SJSA1 (cell line): ENCODE measurements around the gene MOB3B. TPM values are rescaled to one million over a fixed set of nuclear protein-coding genes. Genes with fewer than 3 reads are reported as not detected.

Experiments used
- DNase-seq, 2 experiments: peaks; one replicate each; pipeline ENCODE4 v3.0.0-alpha.2; 2015 to 2020; ENCODE audit warnings: low spot score in 2 of 2, low read depth in 1 of 2
- H3K27ac ChIP-seq: fragments of 250-450 bp; sonication (Bioruptor Pico); 2 replicates; pipeline ENCODE4 v1.5.1; 2020; ENCODE audit warnings: mild to moderate bottlenecking, moderate library complexity
- H3K27me3 ChIP-seq: fragments of 250-450 bp; sonication (Bioruptor Pico); replicated peaks from 2 replicates; pipeline ENCODE4 v1.5.1; 2020; ENCODE audit warnings: mild to moderate bottlenecking, moderate library complexity
- H3K36me3 ChIP-seq: fragments of 250-450 bp; sonication (Bioruptor Pico); 2 replicates; pipeline ENCODE4 v1.5.1; 2020; ENCODE audit warnings: mild to moderate bottlenecking
- H3K4me1 ChIP-seq: fragments of 250-450 bp; sonication (Bioruptor Pico); replicated peaks from 2 replicates; pipeline ENCODE4 v1.6.1; 2021; ENCODE audit warnings: mild to moderate bottlenecking
- H3K4me3 ChIP-seq: fragments of 250-450 bp; sonication (Bioruptor Pico); 2 replicates; pipeline ENCODE4 v1.5.1; 2020; ENCODE audit warnings: mild to moderate bottlenecking
- H3K9me3 ChIP-seq: fragments of 250-450 bp; sonication (Bioruptor Pico); replicated peaks from 2 replicates; pipeline ENCODE4 v1.5.1; 2020; ENCODE audit warnings: mild to moderate bottlenecking
- total RNA-seq: library from RNA; depleted of rRNA; stranded (reverse); fragments of >200 nt; shearing (Covaris generic); gene quantifications from 2 replicates; pipeline ENCODE4 v1.2.3, GENCODE V29; 2014

Gene MOB3B
- total RNA-seq, 1 experiment from 2014 or later, result not detected

GRCh38 chr9:27394154-27394825 is 135.3 kb downstream of the MOB3B start:
- Histone ChIP-seq H3K27ac (no peak overlapping the region), H3K4me1 (no peaks in the 10 kb centered on the region), H3K4me3 (no peak overlapping the region), H3K36me3 (no peaks in the 10 kb centered on the region), H3K27me3 (no peaks in the 10 kb centered on the region), H3K9me3 (no peaks in the 10 kb centered on the region)
- DNase-seq, result no peak

- DNase-seq, result no peak
- no peaks in the 10 kb centered on the region for H3K36me3 ChIP-seq
- no peak overlapping the region for H3K27ac ChIP-seq
- H3K27me3 ChIP-seq, result no peaks in the 10 kb centered on the region
- H3K9me3 ChIP-seq, result no peaks in the 10 kb centered on the region
- no peaks in the 10 kb centered on the region for H3K4me1 ChIP-seq
- no peak overlapping the region for H3K4me3 ChIP-seq
Measured at GRCh38 chr9:27393054-27393846, 136.4 kb downstream of the MOB3B start.

- Histone ChIP-seq H3K4me3 (no peak overlapping the region), H3K9me3 (no peaks in the 10 kb centered on the region), H3K27ac (no peak overlapping the region), H3K36me3 (no peaks in the 10 kb centered on the region), H3K27me3 (no peaks in the 10 kb centered on the region), H3K4me1 (no peaks in the 10 kb centered on the region)
- DNase-seq, result no peak
Measured at GRCh38 chr9:27392451-27392850, 137.2 kb downstream of the MOB3B start.

- no peaks in the 10 kb centered on the region for H3K27me3 ChIP-seq
- no peaks in the 10 kb centered on the region for H3K9me3 ChIP-seq
- DNase-seq, result no peak
- H3K36me3 ChIP-seq, result no peaks in the 10 kb centered on the region
- H3K4me1 ChIP-seq, result no peaks in the 10 kb centered on the region
- no peak overlapping the region for H3K4me3 ChIP-seq
- H3K27ac ChIP-seq, result no peak overlapping the region
Measured at GRCh38 chr9:27391040-27391895, 138.3 kb downstream of the MOB3B start.

GRCh38 chr9:27388150-27388549 is 141.5 kb downstream of the MOB3B start:
- Histone ChIP-seq H3K4me1 (no peaks in the 10 kb centered on the region), H3K27me3 (no peaks in the 10 kb centered on the region), H3K9me3 (no peaks in the 10 kb centered on the region), H3K4me3 (no peak overlapping the region), H3K36me3 (no peaks in the 10 kb centered on the region), H3K27ac (no peak overlapping the region)
- no peak for DNase-seq

GRCh38 chr9:27387722-27388121 is 141.9 kb downstream of the MOB3B start:
- DNase-seq, result no peak
- no peak overlapping the region for H3K4me3 ChIP-seq
- H3K27ac ChIP-seq, result no peak overlapping the region
- no peaks in the 10 kb centered on the region for H3K36me3 ChIP-seq
- no peaks in the 10 kb centered on the region for H3K9me3 ChIP-seq
- H3K4me1 ChIP-seq, result no peaks in the 10 kb centered on the region
- no peaks in the 10 kb centered on the region for H3K27me3 ChIP-seq

- Histone ChIP-seq H3K27ac (no peak overlapping the region), H3K4me3 (no peak overlapping the region), H3K9me3 (no peaks in the 10 kb centered on the region), H3K36me3 (no peaks in the 10 kb centered on the region), H3K4me1 (no peaks in the 10 kb centered on the region), H3K27me3 (no peaks in the 10 kb centered on the region)
- DNase-seq, result no peak
Measured at GRCh38 chr9:27386571-27387091, 143.0 kb downstream of the MOB3B start.

- H3K9me3 ChIP-seq, result no peaks in the 10 kb centered on the region
- H3K36me3 ChIP-seq, result no peaks in the 10 kb centered on the region
- no peak for DNase-seq
- H3K27me3 ChIP-seq, result no peaks in the 10 kb centered on the region
- no peaks in the 10 kb centered on the region for H3K4me1 ChIP-seq
- no peak overlapping the region for H3K4me3 ChIP-seq
- no peak overlapping the region for H3K27ac ChIP-seq
Measured at GRCh38 chr9:27385606-27386322, 143.8 kb downstream of the MOB3B start.

GRCh38 chr9:27384262-27385014 is 145.2 kb downstream of the MOB3B start:
- Histone ChIP-seq H3K4me3 (no peak overlapping the region), H3K27me3 (no peaks in the 10 kb centered on the region), H3K27ac (no peak overlapping the region), H3K4me1 (no peaks in the 10 kb centered on the region), H3K36me3 (no peaks in the 10 kb centered on the region), H3K9me3 (no peaks in the 10 kb centered on the region)
- DNase-seq, result no peak

GRCh38 chr9:27383524-27383923 is 146.1 kb downstream of the MOB3B start:
- no peaks in the 10 kb centered on the region for H3K4me1 ChIP-seq
- DNase-seq, result no peak
- no peaks in the 10 kb centered on the region for H3K9me3 ChIP-seq
- H3K36me3 ChIP-seq, result no peaks in the 10 kb centered on the region
- H3K27ac ChIP-seq, result no peak overlapping the region
- H3K27me3 ChIP-seq, result no peaks in the 10 kb centered on the region
- H3K4me3 ChIP-seq, result no peak overlapping the region

- H3K36me3 ChIP-seq, result no peaks in the 10 kb centered on the region
- no peak overlapping the region for H3K4me3 ChIP-seq
- H3K27me3 ChIP-seq, result no peaks in the 10 kb centered on the region
- no peak overlapping the region for H3K27ac ChIP-seq
- DNase-seq, result no peak
- no peaks in the 10 kb centered on the region for H3K4me1 ChIP-seq
- H3K9me3 ChIP-seq, result no peaks in the 10 kb centered on the region
Measured at GRCh38 chr9:27382975-27383374, 146.6 kb downstream of the MOB3B start.

- H3K4me3 ChIP-seq, result no peak overlapping the region
- no peaks in the 10 kb centered on the region for H3K36me3 ChIP-seq
- no peaks in the 10 kb centered on the region for H3K9me3 ChIP-seq
- H3K27me3 ChIP-seq, result no peaks in the 10 kb centered on the region
- no peak for DNase-seq
- H3K4me1 ChIP-seq, result no peaks in the 10 kb centered on the region
- no peak overlapping the region for H3K27ac ChIP-seq
Measured at GRCh38 chr9:27382308-27382707, 147.3 kb downstream of the MOB3B start.
